ENCODE data around the gene C11orf16. TPM values are rescaled to one million over a fixed set of nuclear protein-coding genes. Genes with fewer than 3 reads are reported as not detected.

C11orf16 gene
- polyA plus RNA-seq, 2 of the 4 experiments (the other 2 are of a cell fraction) = not detected

GRCh38 chr11:8934742-8935488, 2.2 kb upstream of the C11orf16 start:
- CTCF ChIA-PET = interaction anchor here (0.9 to 5.2 kb wide), 5 partner anchors 13 to 64 kb away, joined by 3 to 25 read pairs (median 4); no protein-coding TSS in a partner anchor
- 42% methylated on average over 14 of the region's 14 CpGs for WGBS (ENCODE audit: missing lambda C conversion rate)

GRCh38 chr11:8933931-8934330, 1.2 kb upstream of the C11orf16 start:
- WGBS (ENCODE audit: missing lambda C conversion rate) = 94% methylated on average over 6 of the region's 6 CpGs
- TF ChIP-seq POLR2AphosphoS2 (conservative IDR thresholded peaks at IDR 0.05; ENCODE audit: low read length) (no peak), RCOR1 (IDR thresholded peaks at IDR 0.05; ENCODE audit: low read depth, low read length) (no peak), RAD21 (conservative IDR thresholded peaks at IDR 0.05 in 1 of 2, IDR thresholded peaks at IDR 0.05 in 1 of 2) (0 out of 5 replicates have a peak, but pooled peaks of 1 of the 2 experiments have one; percentile 11), CHD4 (IDR thresholded peaks at IDR 0.05; ENCODE audit: borderline replicate concordance) (no peak)
- POLR2A ChIA-PET = no interaction called here
- Histone ChIP-seq H3K9me3 (no peaks in the 10 kb centered on the region), H3K4me1 (peaks cover 11% of the 10 kb centered on the region), H3K27ac (peak overlapping the region in 1 of 2 experiments; percentile 49; a peak in 1 of 6 replicates), H3K4me3 (no peak overlapping the region), H3K4me2 (no peak overlapping the region)
- CTCF ChIA-PET = interaction anchor here (0.9 to 1.3 kb wide), 2 partner anchors 12 to 14 kb away, joined by 3 to 4 read pairs; no protein-coding TSS in a partner anchor
- FAIRE-seq (no peak), ATAC-seq (peak in 1 of 2 experiments; percentile 26; a peak in 2 of 6 replicates), DNase-seq (ENCODE audit: low read depth in 1 of 2, low spot score in 1 of 2) (no peak)

More at GRCh38 chr11:8934742-8935488, 2.2 kb upstream of the C11orf16 start:
- Histone ChIP-seq H3K4me2 (peak overlapping the region; percentile 59), H3K4me1 (peaks cover 11% of the 10 kb centered on the region), H3K27ac (peak overlapping the region in 1 of 2 experiments; percentile 49; a peak in 2 of 6 replicates), H3K9me3 (no peaks in the 10 kb centered on the region), H3K4me3 (no peak overlapping the region)
- DNase-seq (ENCODE audit: low read depth in 1 of 2, low spot score in 1 of 2) = peak in 1 of 2 experiments; percentile 48
- POLR2A ChIA-PET = interaction anchor here (0.9 kb wide), 1 partner anchor 29 kb away, joined by 3 read pairs; the partner anchor contains the start of gene TMEM9B
- FAIRE-seq = no peak
- no peak for TF ChIP-seq FOSL2 (IDR thresholded peaks at IDR 0.05)
- peak; percentile 42; the same call in 1 of the 2 replicates for TF ChIP-seq FOSL2 (CRISPR knock-in tag; IDR thresholded peaks at IDR 0.05)
- TF ChIP-seq KDM1A (IDR thresholded peaks at IDR 0.05; ENCODE audit: low read depth) = no peak
- ATAC-seq = peak; percentile 83

GRCh38 chr11:8930456-8931175, 2.1 kb downstream of the C11orf16 start:
- no peak overlapping the region for H3K4me2 ChIP-seq
- no peak overlapping the region for H3K27ac ChIP-seq
- no peak overlapping the region for H3K4me3 ChIP-seq
- FAIRE-seq = no peak
- H3K9me3 ChIP-seq = no peaks in the 10 kb centered on the region
- ATAC-seq = no peak
- ChIA-PET POLR2A (no interaction called here), CTCF (interaction anchor here (0.8 to 1.6 kb wide), 3 partner anchors 9 to 29 kb away, joined by 3 to 11 read pairs (median 5); no protein-coding TSS in a partner anchor)
- DNase-seq (ENCODE audit: low read depth in 1 of 2, low spot score in 1 of 2) = no peak
- H3K4me1 ChIP-seq = peaks cover 11% of the 10 kb centered on the region
- 90% methylated on average over 10 of the region's 12 CpGs for WGBS (ENCODE audit: missing lambda C conversion rate)
- TF ChIP-seq RNF2 (IDR thresholded peaks at IDR 0.05; ENCODE audit: borderline replicate concordance, low read depth) (no peak), REST (IDR thresholded peaks at IDR 0.05) (no peak), MAFK (IDR thresholded peaks at IDR 0.05; ENCODE audit: partially characterized antibody) (no peak), POLR2A (IDR thresholded peaks at IDR 0.05; ENCODE audit: low read length) (no peak)

- no peak for TF ChIP-seq MAZ (IDR thresholded peaks at IDR 0.05; ENCODE audit: borderline replicate concordance, low read depth, low read length)
- no peak for TF ChIP-seq FOXS1 (CRISPR knock-in tag; IDR thresholded peaks at IDR 0.05)
- no peak for TF ChIP-seq EHF (CRISPR knock-in tag; IDR thresholded peaks at IDR 0.05)
- TF ChIP-seq PBX3 (IDR thresholded peaks at IDR 0.05) = no peak
- no peak for TF ChIP-seq ATOH8 (CRISPR knock-in tag; IDR thresholded peaks at IDR 0.05; ENCODE audit: low read depth)
- H3K4me3 ChIP-seq = no peak overlapping the region
- WGBS (ENCODE audit: missing lambda C conversion rate) = 88% methylated on average over 9 of the region's 9 CpGs
- no peaks in the 10 kb centered on the region for H3K9me3 ChIP-seq
- ATAC-seq = no peak
- H3K27ac ChIP-seq = no peak overlapping the region
- no peak for FAIRE-seq
- CTCF ChIA-PET = interaction anchor here (1.6 to 3.5 kb wide), 2 partner anchors 15 to 31 kb away, joined by 4 to 17 read pairs; no protein-coding TSS in a partner anchor
- H3K4me1 ChIP-seq = no peaks in the 10 kb centered on the region
- no peak overlapping the region for H3K4me2 ChIP-seq
- no peak for DNase-seq (ENCODE audit: low read depth in 1 of 2, low spot score in 1 of 2)
- POLR2A ChIA-PET = no interaction called here
Measured at GRCh38 chr11:8928981-8929615, 3.6 kb downstream of the C11orf16 start.

Measured in A549 (cell line).